AG10803 (cell line): Measurements from ENCODE around the gene TSFM.
A peak's percentile ranks its signal among the peaks of the same experiment; 100 is the strongest.

ENCODE experiments used
- DNase-seq: peaks from one replicate; pipeline ENCODE4 v3.0.0; 2010; ENCODE audit warnings: low read depth
- H3K4me3 ChIP-seq: 2 replicates; pipeline ENCODE4 v1.5.1; 2011; ENCODE audit warnings: mild to moderate bottlenecking, low read length, control low read depth
- CTCF ChIP-seq: conservative IDR thresholded peaks from 2 replicates; pipeline ENCODE4 v1.5.1; 2011; ENCODE audit warnings: mild to moderate bottlenecking, low read length, control low read depth, inconsistent platforms

TSFM gene

GRCh38 chr12:57754411-57755193, 28.0 kb upstream of the TSFM start, which contains the start of gene MARCHF9:
TSS of gene MARCHF9 (plus strand) at chr12:57755103. CDS start at chr12:57755529, 426 bp downstream.
- TF ChIP-seq CTCF = no peak; the same call in 1 of the 2 replicates
- DNase-seq = no peak
- H3K4me3 ChIP-seq = peak within 1 kb of the TSS; percentile 54

- no peak for DNase-seq
Observed at GRCh38 chr12:57755194-57755453, 27.5 kb upstream of the TSFM start.

GRCh38 chr12:57755454-57756372, 26.9 kb upstream of the TSFM start:
- DNase-seq = no peak
- no peak for TF ChIP-seq CTCF
- H3K4me3 ChIP-seq = peak overlapping the region; percentile 45

More at GRCh38 chr12:57755194-57755453, 27.5 kb upstream of the TSFM start:
- H3K4me3 ChIP-seq = peak overlapping the region; percentile 45
- no peak for TF ChIP-seq CTCF

GRCh38 chr12:57756406-57757341, 25.9 kb upstream of the TSFM start:
- TF ChIP-seq CTCF = peak; percentile 52
- H3K4me3 ChIP-seq = no peak overlapping the region
- no peak for DNase-seq

GRCh38 chr12:57757771-57758170, 24.8 kb upstream of the TSFM start:
- DNase-seq = no peak
- no peak overlapping the region for H3K4me3 ChIP-seq
- TF ChIP-seq CTCF = no peak

- H3K4me3 ChIP-seq = no peak overlapping the region
- no peak for TF ChIP-seq CTCF
Observed at GRCh38 chr12:57758552-57759359, 23.8 kb upstream of the TSFM start.

More at GRCh38 chr12:57758552-57759359, 23.8 kb upstream of the TSFM start:
- DNase-seq = no peak
